ENCODE measurements around the gene UBQLNL. TPM values are rescaled to one million over a fixed set of nuclear protein-coding genes. Genes with fewer than 3 reads are reported as not detected.

UBQLNL gene
- total and polyA plus RNA-seq, 3 donors from 2014 or later, result 8.8 to 42.8 (median 38.7) TPM

- Histone ChIP-seq H3K4me1 (no peaks in the 10 kb centered on the region), H3K27ac (no peak overlapping the region), H3K27me3 (no peaks in the 10 kb centered on the region), H3K36me3 (ENCODE audit: low read depth, missing control alignments) (no peaks in the 10 kb centered on the region), H3K9me3 (no peaks in the 10 kb centered on the region), H3K4me3 (no peak overlapping the region)
- intact Hi-C loops (cut with DNase I; ENCODE audit: low total_unique reads), result no loop called here
- 92 to 94% methylated on average over 2 of the region's 2 CpGs for WGBS, 2 donors
- no peak for DNase-seq
- no peak for TF ChIP-seq CTCF (IDR thresholded peaks at IDR 0.05)
- no peak for TF ChIP-seq POLR2A (IDR thresholded peaks at IDR 0.05)
Measured at GRCh38 chr11:5504403-5504921, 12.0 kb downstream of the UBQLNL start.

GRCh38 chr11:5500393-5500801, 16.1 kb downstream of the UBQLNL start:
- intact Hi-C loops (cut with DNase I; ENCODE audit: low total_unique reads), result no loop called here
- WGBS, 2 donors, result 78 to 82% methylated on average over 5 to 6 of the region's 6 CpGs
- Histone ChIP-seq H3K36me3 (ENCODE audit: low read depth, missing control alignments) (no peaks in the 10 kb centered on the region), H3K27ac (no peak overlapping the region), H3K27me3 (no peaks in the 10 kb centered on the region), H3K4me1 (no peaks in the 10 kb centered on the region), H3K4me3 (no peak overlapping the region), H3K9me3 (no peaks in the 10 kb centered on the region)
- TF ChIP-seq POLR2A (IDR thresholded peaks at IDR 0.05) (no peak), CTCF (IDR thresholded peaks at IDR 0.05) (no peak)
- no peak for DNase-seq

- no peak for DNase-seq
- TF ChIP-seq POLR2A (IDR thresholded peaks at IDR 0.05) (no peak), CTCF (IDR thresholded peaks at IDR 0.05) (no peak)
- Histone ChIP-seq H3K27ac (no peak overlapping the region), H3K9me3 (no peaks in the 10 kb centered on the region), H3K36me3 (ENCODE audit: low read depth, missing control alignments) (no peaks in the 10 kb centered on the region), H3K4me1 (no peaks in the 10 kb centered on the region), H3K27me3 (no peaks in the 10 kb centered on the region), H3K4me3 (no peak overlapping the region)
- intact Hi-C loops (cut with DNase I; ENCODE audit: low total_unique reads), result no loop called here
- 65 to 67% methylated on average over 2 of the region's 2 CpGs for WGBS, 2 donors
Measured at GRCh38 chr11:5499671-5500070, 16.8 kb downstream of the UBQLNL start.

GRCh38 chr11:5489576-5490357, 26.7 kb downstream of the UBQLNL start:
- no peak for DNase-seq
- intact Hi-C loops (cut with DNase I; ENCODE audit: low total_unique reads), result no loop called here
- 44 to 49% methylated on average over 5 of the region's 5 CpGs for WGBS, 2 donors

More at GRCh38 chr11:5489576-5490357, 26.7 kb downstream of the UBQLNL start:
- H3K4me3 ChIP-seq, result no peak overlapping the region
- no peaks in the 10 kb centered on the region for H3K27me3 ChIP-seq
- H3K36me3 ChIP-seq (ENCODE audit: low read depth, missing control alignments), result no peaks in the 10 kb centered on the region
- TF ChIP-seq CTCF (IDR thresholded peaks at IDR 0.05) (no peak), POLR2A (IDR thresholded peaks at IDR 0.05) (no peak)
- no peaks in the 10 kb centered on the region for H3K9me3 ChIP-seq
- H3K4me1 ChIP-seq, result no peaks in the 10 kb centered on the region
- no peak overlapping the region for H3K27ac ChIP-seq

Data from testis (tissue), 3 donors.